ENCODE measurements around the gene NTMT1.

GRCh38 chr9:129629251-129629820 is 3.4 kb downstream of the NTMT1 start:
- TF ChIP-seq POLR2A (IDR thresholded peaks at IDR 0.05; ENCODE audit: low read length) (no peak), GATA1 (IDR thresholded peaks at IDR 0.05; ENCODE audit: low read depth, low read length) (no peak)

Measured in erythroblast (primary cell).